NCI-H345 treated with DMSO at 0.1 percent for 48 hours (cell line): ENCODE measurements around the gene PTPRN2.

Experiments
- DNase-seq: peaks from one replicate; lab custom pipeline; 2025; ENCODE audit not compliant: unreplicated experiment; lab: John Stamatoyannopoulos, UW

Gene PTPRN2

DNA sequence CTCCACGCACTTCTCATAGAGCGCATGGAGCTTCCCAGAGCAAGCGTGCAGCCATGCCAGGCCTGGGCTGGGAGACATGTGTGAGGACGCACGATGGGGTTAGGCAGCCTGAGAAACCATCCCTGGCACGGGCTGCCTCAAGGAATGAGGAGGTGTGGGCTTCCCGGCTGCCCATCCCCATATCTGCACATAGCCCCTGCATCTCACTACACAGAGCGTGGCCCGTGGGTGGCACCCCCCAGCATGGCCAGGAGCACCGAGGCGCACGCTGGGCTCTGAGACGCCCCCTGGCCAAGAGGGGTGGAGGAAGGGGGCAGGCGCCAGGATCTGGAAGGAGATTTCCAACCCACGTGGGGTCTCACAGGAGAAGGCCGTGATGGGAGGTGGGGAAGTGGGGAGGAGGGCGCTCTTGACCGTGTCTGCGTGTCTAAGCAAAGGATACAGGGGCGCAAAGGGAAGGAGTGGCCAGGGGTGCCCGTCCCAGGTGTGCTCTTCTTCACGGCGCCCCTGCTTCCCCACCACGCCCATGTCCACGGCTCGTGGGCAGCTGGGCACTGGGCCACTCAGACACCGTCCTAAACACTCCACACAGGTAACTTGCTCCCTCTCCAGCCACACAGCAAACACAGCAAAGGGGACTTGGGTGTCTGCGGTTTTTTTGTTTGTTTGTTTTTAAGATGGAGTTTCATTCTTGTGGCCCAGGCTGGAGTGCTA, 340.5 kb downstream of the PTPRN2 start:
- DNase-seq, result no peak

DNA sequence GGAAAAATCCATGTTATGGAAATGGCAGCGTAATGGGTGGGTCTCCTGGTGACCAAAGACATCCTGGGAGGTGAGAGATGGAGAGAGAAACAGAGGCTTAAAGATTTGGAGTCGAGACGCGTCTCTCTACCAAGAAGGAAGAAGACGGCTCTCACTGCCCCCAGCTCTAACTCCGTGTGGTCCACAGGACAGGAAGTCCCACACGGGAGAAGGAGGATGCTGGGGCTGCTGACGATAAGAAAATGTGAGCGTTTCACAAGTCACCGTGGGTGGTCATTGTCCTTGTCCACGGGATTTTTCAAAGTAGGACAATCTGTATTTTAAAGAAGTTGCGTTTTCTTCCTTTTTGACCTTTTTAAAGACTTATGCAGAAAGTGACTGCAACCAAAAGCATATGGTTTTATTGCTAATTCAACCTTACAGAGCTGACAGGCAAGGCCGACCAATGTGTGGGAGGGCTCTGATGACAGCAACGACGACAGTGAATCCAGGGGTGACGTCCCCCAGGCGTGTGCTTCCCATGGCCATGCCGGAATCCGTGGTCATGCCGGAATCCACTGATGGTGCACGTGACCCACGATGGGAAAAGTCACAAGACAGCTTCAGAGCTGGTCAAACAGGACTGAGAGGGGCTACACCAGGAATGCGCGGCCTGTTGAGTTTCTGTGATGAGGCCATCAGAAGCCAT, 341.2 kb downstream of the PTPRN2 start:
- no peak for DNase-seq

DNA sequence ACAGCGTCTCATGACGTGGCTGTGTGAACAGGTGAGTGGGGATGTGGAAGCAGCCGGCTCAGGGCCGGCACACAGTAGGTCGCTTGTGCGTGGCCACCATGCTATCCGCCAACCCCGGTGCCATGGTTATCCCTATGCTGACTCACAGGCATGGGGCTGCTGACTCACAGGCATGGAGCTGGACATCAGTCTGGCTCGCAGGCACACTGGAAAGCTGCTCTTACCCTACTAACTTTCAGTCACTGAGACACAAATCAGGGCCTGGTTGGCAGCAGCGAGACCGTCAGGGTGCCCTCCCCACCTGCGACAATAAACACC, 341.9 kb downstream of the PTPRN2 start:
- no peak for DNase-seq

DNA sequence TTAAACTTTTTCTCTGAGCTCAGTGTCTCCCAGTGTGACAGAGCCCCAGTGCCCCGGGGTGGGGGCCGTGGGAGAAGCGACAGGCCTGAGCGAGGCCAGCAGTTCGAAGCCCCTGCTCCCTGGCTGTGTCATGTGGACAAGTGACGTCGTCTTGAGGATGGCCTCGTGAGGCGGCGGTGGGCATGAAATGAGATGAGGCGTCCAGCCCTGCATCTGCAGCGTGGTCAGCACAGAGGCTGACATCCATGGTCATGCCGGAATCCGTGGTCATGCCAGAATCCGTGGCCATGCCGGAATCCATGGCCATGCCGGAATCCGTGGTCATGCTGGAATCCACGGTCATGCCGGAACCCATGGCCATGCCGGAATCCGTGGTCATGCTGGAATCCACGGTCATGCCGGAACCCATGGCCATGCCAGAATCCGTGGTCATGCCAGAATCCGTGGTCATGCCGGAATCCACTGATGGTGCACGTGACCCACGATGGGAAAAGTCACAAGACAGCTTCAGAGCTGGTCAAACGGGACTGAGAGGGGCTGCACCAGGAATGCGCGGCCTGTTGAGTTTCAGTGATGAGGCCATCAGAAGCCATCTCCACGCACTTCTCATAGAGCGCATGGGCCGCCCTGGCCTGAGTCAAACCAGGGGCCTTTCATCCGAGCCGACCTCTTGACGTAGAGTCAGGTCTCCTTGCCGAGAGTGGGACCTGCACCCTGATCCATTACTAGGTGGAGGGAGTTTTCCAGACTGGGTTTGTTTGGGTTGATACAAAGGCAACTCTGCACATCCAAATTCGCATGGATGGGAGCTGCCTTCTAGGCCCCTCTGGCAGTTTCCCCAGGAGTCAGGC, 342.5 kb downstream of the PTPRN2 start:
- no peak for DNase-seq

DNA sequence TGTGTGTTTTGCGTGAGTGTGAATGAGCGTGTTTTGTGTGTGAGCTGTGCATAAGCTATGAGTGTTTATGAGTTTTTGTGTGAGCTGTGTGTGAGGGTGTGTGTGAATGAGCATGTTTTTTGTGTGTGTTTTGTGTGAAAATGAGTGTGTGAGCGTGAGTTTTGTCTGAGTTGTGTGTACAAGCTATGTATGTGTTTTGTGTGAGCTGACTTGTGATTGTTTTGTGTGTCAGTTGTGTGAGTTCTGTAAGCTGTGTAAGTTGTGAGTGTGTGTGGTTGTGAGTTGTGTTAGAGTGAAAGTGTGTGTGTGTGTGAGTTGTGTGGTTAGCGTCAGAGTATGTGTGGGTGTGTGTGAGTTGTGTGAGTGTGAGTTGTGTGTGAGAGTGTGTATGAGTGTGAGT, 343.2 kb downstream of the PTPRN2 start:
- no peak for DNase-seq

DNA sequence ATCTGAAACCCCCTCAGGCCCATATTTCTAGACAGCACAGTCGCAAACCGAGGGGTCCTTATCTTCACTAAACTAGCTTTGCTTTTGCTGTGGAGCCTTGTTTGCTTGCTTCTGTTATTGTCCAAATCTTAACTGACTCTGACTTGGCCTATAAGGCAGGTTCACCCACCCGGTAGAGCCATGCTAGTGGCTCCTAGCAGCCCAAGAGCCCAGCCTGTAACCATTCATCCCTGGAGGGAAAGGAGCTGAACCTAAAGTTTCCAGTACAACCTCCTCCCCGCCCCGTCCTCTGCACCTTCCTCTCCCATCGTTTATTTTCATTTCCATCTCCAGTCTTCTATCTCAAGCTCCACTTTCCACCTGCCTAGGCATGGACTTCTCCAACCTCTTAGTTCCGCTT, 345.7 kb downstream of the PTPRN2 start:
- no peak for DNase-seq

DNA sequence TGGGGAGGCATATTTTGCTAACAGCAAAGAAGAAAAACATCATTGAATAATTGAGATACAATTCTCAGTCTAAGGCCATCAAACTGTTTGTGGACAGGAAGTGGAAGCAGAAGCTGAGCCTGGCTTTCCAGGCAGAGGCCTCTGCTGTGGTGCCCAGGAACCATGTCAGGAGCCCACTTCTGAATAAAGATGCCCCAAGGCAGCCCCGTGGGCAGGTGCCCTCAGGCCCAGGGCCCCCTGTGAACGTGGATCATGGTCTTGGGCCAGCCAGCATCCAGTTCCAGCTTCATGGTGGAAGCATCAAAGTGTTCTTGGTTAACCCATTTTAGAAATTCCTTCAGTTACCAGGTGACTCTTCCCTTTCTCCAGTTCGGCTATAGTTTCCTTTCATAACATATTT, 346.8 kb downstream of the PTPRN2 start:
- DNase-seq, result no peak

DNA sequence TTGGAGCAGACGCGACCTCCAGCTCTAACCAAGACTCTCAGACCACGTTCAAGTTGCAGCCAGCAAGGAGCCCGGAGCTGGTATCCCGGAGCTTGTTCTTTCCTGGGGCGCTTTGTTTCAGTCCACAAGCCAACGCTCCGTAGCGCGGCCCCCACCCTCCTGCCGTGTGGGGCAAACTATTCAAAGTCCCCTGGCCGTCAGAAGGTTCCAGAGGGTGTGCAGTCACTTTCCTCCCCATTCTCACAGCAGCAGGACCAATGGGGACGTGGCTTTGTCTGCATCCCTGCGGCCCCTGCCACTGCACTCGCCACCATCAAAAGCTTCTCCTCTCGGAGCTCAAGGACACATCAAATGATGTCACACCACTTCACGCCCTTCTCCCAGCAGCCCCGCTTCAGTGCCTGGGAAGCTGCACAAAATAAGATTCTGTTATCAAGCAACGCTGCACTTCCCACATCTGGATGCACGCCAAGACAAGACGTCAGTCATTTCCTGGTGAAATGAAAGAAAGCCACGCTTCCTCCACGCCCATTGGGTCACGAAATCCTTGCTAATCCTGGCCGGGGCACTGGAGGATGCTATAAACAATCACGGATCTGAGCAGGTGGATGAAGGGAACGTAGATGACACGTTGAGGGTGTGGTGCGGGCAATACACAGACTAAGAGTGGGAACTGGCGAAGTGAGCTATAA, 348.2 kb downstream of the PTPRN2 start:
- DNase-seq, result peak; percentile 77

DNA sequence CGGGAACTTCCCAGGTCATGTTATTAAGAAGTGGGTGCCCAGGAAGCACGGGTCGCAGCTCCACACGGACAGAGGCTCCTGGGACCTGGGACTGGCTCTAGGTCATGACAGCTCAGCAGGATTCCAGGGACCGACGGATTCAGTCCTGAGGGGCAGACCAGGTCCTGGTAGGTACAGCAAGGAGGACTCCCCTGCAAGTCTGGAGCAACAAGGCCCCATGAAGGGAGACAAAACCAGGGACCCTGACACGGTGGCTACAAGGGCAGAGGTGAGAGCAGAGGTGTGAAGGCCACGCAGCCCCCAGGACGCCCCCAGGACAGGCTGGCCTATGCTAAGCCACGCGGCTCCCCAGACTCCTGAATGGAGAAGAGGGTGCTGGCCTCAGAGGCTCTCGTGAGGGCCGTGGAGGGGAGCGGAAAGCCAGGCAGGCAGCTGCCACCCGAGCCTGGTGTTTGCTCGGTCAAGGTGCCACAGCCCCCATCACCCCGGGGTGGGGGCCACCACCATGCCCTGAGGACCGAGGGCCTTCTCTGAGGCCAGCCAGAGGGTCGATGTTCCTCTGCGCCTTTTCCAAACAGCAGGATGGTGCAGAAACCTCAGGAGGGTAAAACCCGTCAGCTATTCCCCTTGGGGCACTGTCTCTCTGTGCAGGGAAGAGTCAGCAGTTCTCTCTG, 348.9 kb downstream of the PTPRN2 start:
- no peak for DNase-seq

DNA sequence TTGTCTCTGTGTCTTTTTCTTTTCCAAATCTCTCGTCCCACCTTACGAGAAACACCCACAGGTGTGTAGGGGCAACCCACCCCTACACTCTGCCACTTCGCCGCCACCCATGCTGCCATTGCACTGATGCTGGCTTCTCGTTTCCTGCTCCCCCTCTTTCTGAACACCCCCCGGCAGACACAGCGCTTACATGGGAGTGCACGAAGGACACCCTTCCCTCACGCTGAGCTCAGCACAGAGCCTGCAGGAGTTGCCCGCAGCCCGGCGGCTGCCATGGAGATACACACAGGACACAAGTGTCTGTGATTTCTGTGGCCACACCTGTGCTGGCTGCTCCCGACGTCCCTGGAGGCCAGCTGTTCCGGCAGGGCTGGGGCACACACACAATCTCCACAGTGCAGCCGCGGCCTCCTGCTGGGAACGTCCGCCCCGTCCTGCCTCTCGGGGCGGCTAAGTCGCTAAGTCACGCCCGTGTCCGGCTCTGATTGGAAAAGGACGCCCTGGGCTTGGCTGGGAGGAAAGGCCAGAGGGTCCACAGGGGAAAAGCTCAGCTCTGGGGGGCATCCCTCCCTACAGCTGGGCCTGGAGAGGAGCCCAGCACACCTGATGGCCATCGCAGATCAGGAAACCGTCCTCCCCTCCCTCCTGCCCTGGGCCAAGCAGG, 349.8 kb downstream of the PTPRN2 start:
- no peak for DNase-seq

DNA sequence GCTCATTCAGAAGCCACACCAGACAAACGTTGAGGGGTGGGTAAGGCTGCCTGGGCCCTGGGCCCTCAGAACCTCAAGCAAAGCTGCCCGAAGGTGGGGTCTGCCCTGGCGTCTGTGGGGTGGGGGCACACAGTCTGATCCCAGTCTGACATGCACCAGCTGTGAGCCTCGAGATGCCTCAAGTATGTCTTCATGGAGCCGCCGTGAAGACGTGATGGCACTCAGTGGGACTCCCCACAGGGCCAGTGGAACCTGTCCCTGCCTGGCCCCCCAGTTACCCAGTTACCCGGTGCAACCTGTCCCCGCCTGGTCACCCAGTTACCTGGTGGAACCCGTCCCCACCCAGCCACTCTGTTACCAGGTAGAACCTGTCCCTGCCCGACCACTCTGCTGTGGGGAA, 351.2 kb downstream of the PTPRN2 start:
- DNase-seq, result no peak

DNA sequence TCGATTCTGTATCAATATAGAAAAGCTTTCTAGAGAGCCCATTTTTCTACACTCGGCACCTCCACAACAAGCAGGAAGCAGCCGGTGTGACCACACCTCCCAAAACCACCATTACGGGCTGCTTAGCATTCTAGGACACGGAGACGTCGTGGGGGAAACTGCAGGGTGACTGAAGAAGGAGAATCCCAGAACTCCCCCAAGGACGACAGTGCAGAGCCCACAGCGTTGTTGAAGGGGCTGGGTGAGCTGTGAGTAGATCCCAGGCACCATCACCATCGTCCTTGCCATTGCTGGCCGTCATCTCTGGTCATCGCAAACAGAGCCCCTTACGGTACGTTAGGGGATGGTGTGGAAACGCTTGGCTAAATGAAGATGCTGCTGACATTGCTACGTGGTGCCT, 351.8 kb downstream of the PTPRN2 start:
- DNase-seq, result no peak

DNA sequence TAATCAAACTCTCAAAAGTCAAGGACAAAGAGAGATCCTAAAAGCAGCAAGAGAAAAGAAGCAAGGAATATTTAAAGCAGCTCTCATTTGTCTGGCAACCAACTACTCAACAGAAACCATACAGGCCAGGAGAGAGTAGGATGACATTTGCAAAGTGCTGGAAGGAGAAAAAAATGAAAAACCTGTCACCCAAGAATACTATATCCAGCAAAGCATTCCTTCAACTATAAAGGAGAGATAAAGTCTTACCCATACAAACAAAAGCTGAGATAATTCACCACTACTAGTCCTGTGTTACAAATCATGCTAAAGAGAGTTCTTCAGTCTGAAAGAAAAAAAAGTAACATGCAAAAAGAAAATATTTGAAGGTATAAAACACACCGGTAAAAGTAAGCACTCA, 357.7 kb downstream of the PTPRN2 start:
- DNase-seq, result no peak

DNA sequence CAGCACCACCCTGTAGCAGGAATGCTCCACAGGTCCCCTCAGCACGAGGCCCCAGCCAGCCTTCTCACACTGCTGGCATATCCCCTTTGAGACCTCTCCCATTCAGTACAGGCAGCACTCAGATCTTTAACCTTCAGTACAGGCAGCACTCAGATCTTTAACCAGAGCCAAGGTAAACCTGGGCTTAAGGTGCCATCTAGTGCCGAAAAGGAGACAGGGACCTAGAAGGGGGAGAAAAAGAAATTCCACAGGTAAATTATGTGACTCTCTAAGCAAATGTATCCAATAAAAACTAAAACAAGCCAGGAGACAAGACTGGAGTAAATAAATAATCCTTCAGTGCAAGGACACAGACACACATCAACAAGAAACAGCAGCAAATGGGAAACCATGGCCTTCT, 358.6 kb downstream of the PTPRN2 start:
- no peak for DNase-seq

DNA sequence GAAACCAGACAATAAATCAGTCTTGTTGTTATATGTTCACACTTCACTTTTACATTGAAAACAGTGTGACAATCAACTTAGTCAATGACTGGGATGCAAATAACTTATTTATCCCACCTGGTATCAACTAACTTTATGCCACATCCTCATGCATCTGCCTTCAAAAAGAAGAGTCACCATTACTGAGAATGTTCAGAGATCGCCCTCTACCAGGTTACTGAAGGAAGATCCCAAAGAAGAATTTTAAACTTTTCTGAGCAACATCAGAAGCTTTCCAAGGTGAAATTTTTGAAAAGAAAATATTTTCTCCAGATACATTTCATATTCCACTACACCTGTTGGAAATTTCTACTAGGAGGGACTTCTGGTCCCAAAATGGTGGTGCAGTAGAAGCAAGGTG, 359.5 kb downstream of the PTPRN2 start:
- no peak for DNase-seq

DNA sequence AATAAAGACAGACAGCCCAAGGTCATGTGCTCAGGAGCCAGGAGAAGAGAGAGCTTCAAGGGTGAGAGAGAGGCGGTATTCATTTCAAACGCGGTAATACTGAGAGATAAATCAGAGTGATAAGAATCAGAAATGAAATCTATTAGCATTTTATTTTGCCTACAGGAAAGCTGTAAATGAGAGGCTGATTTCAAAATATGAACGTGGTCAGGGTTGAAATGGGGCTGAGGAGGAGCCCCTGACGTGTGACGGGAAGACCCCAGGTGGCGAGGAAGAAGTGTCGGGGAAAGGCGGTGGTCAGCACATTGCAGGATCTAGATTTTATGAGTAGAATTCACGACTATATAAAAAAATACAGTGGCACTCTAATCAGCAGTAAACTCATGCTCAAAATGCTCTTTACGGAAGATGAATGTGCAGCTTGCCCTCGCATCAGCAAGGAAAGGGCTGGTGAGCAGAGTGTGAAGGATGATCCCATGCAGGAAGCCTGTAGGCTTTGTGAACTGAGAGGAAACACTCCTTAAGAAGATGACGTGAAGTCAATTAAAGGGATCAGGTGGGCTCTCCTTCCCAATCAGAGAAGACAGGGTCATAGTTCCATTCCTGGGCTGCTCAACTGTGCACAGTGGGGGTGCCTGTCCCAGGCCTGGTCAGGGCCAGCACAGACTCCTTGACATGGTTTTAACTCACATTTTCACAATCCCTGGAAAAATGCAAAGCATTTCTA, 360.2 kb downstream of the PTPRN2 start:
- DNase-seq, result no peak

DNA sequence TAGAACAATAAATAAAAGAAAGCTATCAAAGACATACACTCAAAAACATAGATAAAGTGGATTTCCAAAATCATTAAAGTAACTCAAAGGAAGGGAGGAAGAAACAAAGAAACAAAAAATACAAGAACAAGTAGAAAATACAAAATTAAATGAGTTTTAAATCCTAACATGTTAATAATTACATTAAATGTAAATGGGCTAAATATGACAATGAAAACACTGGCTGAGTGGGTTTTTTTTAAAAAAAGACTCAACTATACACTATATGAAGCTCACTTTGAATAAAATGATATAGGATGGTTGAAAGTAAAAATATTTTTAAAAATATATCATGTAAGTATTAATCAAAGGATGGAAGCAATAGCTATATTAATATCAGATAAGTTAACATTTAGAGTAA, 371.4 kb downstream of the PTPRN2 start:
- DNase-seq, result no peak

DNA sequence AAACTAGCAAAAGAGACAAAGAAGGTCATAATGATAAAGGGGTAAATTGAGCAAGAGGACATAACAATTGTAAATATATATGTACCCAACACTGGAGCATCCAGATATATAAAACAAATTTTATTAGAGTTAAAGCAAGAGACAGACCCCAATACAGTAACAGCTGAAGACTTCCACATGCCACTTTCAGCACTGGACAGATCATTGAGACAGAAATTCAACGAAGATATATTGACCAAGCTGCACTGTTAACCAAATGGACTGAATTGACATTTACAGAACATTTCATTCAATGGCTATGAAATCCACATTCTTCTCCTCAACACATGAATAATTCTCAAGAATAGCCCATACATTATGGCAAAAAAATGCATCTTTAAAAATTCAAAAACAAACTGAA, 378.2 kb downstream of the PTPRN2 start:
- DNase-seq, result no peak

DNA sequence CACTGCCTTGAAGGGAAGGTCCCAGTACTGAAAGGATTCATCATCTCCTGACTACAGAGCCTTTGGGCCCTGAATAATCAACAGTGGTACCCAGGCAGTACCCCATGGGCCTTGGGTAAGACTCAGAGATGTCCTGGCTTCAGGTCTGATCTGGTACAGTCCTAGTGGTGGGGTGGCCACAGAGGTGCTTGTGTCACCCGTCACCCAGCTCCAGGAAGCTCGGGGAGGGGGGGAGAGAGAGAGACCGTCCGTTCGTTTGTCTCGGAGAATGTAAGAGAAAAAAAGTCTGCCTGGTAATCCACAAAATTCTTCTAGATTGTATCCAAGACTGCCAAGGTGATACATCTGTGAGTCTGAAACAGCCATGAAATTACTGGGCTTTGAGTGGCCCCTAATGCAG, 381.3 kb downstream of the PTPRN2 start:
- DNase-seq, result no peak

DNA sequence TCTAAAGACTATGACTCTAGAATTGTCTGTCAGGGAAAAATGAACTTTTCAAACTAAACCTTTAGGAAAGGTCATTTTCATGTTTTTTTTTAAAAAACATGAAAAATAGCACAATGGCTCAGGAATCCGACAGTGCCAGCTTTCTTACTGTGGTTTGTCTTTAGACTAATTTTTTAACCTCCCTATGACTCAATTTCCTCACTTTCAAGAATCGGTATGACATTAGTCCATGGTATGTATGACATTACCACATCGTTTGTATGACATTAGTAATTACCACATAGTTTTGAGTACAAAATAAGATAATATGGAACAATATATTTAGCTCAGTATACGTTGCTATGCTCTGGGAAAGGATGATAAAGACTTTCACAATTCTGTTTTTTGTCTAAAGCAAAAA, 383.2 kb downstream of the PTPRN2 start:
- DNase-seq, result no peak
